HK-2 (cell line): ENCODE measurements around the gene ZRANB1.

Experiments used
- DNase-seq: peaks from one replicate; pipeline ENCODE4 v3.0.0-alpha.2; 2018; ENCODE audit not compliant: unreplicated experiment

ZRANB1 gene

DNA sequence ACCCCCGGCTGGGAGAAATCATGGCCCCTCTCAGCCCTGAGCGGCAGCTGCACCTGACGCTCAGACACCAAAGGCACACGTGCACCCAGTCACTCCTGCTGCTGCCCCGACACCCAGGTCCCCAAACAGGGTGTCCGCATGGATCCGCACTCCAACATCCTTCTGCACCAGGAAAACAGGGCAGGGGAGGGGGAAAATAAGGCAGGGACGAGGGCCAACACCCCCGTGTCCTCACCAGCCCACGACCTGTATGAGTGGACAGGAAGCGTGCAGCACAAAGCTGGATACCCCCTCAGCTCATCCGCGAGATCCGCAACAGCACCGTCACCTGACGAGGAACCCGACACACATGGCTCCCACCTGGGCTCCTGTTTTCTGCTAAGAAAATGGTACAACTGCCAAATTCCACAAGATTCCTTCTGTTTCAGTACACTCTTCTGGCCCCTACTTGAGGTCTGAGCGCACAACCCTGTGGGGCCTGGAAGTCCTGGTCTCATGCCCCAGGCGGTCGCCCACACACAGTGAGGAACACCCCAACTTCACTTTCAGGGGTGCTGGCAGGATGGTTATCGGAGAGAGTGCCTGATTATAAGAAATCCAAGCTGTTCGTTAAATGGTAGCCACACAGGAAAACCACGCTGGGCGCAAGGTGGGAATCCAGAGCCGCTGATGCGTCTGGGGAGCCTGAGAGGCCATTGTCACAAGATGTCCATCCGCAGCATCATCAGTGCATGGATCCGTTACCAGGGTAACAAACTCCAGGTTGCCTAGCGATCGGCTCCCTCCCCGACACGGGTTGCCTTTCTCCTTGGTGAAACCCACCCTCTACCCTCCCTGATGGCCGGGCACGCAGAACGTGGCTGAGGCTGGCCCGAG is 63.6 kb downstream of the ZRANB1 start:
- DNase-seq, result no peak

DNA sequence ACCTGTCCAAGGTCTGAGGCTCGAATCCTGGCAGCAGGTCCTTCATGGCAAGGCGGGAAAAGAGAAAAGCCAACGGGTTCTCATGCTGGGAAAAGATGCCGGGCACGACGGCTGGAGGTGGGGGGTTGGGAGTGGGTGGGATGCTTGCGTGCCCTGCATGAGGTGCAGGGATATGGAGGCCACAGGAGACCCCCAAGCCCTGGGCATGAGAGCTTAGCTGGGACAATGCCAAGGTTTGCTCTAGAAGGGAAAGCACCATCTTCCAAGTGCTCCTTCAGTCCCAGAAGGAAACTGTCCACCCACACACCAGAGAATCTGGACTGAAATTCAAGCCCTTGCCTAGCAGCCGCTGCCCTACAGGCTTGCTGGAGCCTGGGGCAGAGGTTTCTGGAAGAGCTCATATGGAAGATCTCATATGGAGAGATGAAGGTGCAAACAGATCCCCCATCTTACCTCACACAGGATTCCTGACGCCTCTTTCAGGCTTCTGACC is 64.3 kb downstream of the ZRANB1 start:
- DNase-seq, result no peak

DNA sequence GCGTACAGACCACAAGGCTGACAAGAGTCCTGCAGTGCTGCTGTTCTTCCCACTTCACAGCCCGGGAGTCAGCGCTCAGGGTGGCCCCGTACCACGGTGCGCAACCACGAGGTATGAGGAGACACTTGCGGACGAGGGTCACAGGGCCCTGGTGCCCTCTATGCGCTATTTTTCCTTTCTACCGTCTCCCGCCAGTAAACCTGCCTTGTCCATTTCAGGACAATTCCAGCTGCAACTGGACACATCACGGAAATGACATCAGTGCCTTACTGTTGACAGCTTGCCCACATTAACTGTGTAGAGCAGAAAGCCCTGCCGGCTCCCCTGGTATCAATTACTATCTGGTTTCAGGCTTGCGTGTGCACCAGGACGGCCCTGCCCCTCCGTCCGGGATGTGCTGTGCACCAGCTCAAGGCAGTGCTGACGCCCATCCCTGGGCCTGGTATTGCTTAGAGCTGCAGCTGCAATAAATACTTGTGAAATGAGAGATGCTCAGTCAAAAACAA is 65.1 kb downstream of the ZRANB1 start:
- DNase-seq, result no peak

DNA sequence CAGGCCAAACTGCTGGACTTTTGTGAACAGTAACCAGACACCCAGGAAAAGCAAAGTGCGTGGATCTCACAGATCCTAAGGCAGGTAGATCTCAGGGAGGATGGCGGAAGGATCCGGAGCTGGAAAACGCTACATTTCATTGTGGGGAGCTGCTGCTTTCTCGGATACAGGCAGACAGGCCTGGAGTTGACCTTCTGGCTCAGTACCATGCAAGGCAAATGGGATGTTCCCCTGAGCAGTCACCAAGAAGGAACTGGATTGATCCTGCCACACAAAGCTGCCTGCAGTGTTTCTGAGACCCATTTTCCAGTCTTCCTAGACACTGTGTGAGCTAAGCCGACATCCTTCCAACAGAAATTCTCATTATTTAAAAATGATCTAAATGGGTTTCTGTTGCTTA is 65.5 kb downstream of the ZRANB1 start:
- no peak for DNase-seq

DNA sequence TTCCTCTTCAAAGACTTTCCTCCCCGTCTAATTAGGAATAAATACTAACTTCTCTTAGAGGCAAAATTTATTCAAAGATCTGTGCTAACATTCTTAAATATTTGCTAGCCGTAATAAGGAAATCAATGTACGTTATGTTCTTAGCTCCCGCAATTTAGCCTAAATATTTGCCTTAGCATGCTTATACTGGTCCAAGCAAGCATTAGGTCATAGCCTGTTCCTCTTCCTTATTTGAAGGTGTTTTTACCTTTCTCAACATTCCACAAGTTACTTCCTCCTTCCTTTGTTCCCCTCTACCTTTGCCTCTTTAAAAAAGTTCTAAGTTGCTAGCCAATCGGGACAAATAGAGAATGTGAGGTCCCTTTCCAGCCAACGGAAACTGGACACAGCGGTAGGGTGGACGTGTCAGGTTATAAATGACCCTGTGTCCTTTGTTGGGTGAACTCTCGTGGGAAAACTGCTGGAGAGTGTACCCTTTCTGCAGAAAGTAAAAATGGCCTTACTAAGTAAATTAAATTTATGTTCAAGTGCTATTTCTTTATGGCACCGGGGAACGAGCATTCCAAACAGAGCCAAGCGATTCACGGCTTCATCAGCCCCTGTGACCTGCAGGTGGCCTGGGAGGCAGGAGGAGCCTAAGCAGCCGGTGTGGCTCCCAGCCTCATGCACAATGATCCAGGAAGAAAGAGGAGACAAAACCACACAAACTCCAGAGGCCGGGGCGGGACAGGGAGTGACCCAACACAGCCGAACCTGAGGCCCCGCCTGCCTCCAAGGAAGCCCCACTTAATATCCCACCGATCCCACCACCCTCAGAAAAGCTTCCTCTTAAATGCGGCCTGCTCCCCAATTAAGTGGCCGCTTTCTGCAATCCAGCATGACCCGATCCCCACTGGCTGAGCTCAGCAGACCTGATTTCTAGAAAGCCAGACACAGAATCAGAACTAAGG is 67.0 kb downstream of the ZRANB1 start:
- no peak for DNase-seq

DNA sequence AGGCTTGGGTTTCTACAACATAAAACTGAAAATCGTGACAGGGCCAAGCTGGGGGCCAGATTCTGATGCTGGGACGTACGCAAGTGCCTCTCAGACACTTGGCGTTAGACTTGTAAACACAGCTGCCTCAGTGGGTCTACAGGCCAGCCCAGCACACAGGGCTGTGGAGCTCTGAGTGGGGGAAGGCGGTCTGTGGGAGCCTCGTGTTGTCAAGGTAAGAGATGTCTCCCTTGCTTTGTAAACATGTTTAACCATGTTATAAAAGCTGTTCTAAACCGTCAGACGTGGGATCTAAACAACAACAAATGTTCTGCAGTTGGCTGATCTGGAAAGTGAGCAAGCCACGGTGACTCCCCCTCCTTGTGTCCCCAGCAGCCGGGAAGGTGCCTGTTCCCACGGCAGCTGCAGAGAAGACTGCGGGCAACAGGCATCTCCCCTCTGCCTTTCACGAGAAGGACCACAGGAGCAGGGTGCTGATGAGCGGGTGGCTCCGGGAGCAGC is 67.8 kb downstream of the ZRANB1 start:
- DNase-seq, result no peak

DNA sequence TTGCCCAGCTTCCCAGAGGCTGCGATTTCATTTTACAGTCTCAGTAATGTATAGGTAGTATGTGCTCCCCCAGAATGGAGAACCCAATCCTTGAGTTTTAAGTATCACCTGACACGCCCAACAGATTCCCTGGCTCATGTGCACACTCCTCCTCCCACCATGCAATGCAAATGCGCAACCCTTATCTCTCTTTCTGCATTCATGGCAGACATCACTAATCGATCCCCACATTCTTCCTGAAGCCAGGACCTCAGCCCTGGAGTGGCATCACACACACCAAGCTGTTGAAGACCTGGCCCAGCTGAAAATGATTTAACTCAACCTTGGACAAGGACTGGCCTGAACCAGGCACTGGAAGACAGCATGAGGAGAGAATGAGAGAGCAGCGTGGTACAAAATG is 68.4 kb downstream of the ZRANB1 start:
- DNase-seq, result no peak

DNA sequence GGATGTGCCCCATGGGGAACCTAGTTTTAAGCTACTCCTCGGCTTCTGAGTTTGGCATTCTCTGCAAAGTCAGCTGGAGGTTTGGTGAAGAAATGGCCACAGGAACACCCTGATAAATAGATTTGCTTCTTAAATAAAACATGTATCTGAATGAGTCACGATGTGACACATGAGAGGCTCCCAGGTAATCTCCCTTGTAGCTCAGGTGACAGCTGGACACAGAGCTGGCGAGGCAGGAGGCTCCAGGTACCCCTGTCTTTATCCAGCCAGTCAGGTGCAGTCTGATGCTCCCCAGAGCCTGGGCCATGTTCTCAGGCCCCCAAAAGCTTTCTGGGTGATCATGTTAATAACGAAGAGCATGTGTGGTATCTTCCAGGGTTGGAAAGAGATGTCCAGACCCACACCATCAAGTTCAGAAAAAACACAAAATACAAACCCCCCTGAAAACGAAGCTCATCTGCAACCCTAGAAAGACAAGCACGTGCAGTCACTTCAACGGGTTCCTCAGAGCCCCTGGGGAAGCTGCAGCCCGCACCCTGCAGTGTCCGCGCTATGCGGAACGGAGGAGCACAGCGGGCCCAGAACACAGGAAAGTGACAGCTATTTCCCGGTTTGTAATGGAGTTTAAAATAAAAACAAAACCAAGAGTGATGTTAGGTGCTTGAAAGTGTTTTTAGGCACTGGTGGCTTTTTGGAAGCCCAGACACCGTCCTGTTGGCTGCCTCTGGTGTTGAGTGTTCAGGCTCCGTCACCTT is 69.4 kb downstream of the ZRANB1 start:
- DNase-seq, result no peak

DNA sequence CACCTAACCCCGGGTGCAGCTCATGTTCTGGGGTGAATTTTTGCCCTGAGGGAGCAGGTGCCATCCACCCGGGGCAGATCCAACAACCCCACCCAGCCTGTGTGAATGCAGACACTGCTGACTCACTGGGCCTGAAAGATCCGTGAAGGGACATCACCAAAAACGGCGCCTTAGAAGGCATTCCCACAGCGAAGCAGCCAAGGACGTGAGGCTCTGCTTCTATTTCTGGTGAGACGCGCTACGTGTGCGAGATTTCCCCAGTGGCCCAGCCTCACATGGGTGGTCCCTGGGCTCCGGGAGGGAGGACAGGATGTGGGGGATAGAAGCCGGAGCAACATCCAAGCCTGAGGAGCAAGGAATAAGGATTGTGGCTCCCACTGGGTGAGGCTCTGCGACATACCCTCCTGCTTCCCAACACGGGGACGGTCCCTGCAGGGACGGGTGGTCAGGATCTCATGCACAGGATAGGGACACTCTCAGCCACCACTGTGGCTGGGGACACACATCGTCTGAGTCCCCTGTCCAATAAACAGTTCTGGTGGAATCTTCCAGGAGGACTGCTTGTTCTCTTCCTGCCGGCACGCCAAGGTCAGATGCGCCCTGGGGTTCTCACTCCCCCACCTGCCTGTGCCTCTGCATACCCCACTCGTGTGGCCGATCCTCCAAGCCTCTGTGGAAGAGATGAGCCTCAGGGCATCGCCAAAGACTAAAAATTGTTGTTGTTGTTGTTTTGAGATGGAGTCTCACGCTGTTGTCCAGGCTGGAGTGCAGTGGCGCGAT is 70.2 kb downstream of the ZRANB1 start:
- DNase-seq, result no peak

DNA sequence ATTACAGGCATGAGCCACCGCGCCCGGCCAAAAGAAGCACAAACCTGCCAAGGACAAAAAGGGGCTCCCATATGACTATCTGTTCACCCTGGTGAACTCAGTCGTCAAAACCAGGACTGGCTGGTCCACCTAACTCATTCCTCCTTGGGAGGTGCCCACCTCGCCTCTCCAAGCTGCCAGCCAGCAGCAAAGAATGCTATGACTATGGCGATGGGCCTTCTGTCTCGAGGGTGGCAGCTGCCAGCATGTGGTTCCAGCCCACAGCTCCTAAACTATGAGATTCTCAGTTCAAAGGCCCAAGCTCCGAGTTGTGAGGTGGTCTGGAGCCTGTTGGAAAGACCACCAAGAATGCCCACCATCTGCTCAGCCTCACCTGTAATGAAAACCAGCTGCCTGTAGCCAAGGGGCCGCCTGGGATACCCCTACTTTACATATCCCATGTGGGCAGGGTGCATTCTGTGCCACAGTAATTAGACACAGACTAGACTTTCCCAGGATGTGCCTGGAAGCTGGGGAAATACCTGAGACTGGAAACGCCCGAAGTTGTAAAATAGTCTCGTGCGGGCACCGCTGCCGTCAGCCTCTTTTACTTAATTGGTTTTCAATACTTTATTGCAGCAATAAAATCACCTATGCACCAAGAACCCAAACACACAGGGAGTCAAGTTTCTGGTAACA is 71.1 kb downstream of the ZRANB1 start:
- DNase-seq, result no peak

DNA sequence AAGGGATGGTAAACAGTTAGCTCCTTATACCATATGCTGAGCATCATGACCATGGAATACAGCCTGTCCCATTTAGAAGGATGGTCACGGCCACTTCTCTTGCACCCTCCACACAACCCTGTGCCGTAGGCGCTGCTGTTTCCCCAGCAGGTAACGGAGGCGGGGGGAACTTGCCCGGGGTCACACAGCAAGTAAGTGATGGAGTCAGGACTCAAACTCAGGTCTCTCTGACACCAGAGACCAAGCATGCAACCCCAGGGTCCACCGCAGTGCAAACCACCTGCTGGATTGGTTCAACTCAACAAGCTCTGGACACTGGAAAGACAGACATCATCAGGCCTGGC is 71.6 kb downstream of the ZRANB1 start:
- no peak for DNase-seq

DNA sequence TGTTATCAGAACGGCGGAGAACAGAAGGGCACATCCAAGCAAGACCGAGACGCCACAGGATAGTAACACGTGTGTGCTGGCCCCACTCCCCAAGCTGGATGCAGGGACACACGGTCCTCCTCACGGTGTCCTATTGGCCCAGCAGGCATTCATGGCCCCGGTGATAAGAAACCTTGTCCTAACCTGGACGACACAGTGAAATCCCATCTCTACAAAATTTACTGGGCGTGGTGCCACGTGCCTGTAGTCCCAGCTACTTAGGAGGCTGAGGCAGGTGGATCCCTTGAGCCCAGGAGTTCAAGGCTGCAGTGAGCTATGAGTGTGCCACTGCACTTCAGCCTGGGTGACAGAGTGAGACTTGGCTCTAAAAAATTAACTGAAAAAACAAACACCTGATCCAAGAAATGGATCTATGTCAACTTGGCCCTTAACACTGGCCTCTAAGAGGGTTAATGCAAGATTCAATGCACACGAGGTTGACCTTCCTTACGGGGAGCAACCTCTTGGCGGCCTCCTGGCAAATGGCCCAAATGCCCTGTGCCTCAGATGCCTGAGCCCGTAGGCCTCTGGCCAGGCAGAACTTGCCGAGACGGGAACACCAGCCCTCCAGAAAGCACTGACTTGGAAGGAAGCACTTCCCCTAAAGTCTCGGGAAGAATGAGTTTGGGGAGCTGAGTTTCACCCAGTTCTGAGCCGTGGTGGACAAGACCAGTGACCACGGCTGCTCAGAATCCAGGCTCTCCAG is 72.3 kb downstream of the ZRANB1 start:
- no peak for DNase-seq

DNA sequence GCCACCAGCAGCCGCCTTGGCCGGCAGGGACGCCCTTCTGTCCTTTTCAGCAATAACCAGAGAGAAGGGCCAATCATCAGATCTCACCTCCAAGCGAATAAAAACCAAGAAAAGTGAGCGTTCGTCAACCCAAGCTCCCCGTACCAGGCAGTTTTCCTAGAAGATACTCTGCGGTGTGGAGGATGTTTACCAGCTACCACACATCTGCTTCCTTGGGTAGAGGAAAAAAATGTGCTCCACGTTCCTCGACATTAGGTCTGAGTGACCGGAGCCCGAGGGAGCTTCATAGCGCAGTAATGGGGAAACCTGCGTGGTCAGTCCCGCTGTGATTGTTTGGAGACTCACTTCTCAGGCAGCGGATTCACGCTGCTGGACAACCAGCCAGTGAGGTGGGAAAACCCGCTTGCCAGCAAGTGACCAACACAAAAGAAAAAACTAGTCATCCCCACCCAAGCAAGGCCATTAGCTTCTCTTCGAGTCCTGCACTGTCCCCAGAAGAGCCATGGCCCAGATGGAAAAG is 73.0 kb downstream of the ZRANB1 start:
- no peak for DNase-seq

DNA sequence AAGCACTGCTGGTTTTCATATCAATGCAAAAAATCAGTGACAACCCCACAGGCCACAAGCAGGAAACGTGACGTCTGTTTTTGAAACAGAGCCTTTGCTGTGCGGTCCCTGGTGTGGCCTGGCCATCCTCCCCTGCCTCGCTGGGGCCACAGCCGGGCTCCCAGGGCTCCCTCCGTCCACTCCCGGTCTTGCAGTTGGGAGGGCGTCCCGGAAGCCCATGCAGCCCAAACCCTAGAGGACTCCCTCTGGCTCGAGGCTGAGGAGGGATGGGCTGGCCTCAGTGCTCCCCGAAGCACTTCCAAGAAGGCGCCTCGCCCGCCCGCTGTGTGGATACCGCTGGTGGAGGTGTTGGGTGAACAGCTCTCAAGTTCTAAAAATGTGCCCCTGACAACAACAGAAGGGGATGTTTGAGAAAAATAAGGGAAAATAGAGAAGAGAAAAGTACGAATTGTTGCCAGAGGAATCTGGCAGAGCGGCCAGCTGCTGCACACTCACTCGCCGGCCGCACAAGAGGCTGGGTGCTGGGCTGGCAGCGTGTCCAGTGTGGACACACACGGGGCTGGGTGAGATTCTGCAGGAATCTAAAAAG is 73.5 kb downstream of the ZRANB1 start:
- DNase-seq, result no peak

DNA sequence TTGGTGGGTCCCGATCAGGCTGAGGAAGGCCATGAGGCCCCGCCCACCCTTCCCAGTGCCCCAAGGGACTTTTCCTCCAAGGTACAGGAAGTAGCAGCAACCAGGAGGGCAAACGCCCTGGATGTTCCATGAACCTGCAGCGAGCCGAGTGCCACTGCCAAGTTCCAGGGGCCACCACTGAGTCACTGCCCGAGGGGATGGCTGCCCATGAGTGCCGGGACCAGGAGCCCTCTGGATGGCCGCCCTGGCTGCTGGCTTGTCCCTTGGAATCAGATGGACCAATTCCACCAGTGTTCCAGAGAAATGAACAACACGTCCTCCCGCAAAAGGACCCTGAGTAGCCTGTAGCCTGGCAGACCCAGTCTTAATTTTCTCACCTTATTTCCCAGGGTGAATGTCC is 74.2 kb downstream of the ZRANB1 start:
- DNase-seq, result no peak

DNA sequence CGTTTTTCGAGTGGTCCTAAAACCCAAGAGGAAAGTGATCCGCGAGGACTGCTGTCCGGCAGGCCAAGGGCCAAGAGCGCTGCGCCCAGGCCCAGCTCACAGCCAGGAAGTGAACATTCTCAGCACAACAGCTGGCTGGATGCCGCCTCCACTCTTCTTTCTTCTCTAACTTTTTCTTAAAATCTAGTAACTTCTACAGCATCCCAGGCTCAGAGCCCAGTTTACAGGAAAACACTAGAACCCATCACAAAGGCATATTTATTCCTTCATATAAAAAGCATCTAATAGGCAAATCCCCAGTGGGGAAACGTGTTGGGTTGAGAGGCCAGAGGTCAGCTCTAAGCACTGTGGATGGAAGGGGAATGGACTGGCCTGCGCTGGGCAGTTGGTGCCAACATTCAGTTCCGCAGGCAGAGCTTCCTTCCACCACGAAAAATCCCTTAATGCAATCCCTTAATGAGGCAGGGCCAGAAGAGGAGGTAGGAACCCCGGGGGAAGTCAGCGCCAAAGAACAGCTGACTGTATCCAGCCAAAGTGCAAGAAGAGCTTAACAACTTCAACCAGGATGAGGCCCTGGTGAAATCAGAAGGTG is 74.8 kb downstream of the ZRANB1 start:
- no peak for DNase-seq

DNA sequence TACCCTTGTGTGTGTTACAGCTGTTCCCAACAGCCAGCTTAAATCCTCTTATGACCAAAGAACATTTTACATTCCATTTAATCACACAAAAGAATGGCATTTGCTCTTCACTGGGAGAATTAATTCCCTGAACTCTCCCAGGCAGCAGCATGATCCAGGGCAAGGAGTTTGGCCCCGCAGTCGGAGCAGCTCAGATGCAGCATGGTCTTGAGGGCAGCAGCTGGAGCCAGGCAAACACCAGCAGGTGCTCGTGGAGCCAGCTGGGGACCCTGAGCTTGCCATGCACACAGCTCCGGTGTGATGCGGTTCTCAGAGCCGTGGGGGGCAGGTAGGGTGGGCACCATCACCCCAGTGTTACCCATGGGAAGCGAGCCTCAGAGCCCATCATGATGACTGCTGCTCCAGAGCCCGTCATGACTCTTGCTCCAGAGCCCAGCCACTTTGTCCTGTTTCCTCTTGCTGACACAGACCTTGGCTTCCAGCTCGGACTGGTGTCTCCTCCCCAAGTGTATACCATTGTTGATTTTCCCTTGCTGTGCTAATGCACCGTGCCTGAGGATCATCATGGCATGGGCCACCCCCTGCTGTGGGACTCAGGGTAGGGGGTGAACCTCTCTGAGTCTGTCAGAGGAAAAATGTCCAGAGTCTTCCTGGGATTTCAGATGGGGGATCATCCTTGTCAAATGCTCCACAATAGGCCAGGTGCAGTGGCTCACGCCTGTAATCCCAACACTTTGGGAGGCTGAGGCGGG is 75.8 kb downstream of the ZRANB1 start:
- DNase-seq, result no peak
